Body of pancreas (tissue), 4 donors: Measurements from ENCODE around the gene PAQR8.

Source experiments
- CTCF ChIP-seq, 7 experiments: fragments of 450-650 bp in 4 of 7; fragments of 200-600 bp in 3 of 7; sonication (generic) in 3 of 7; IDR thresholded peaks; one replicate each; pipeline ENCODE4 v1.5.1; 2016 to 2019; ENCODE audit warnings: antibody characterized with exemption in 7 of 7
- POLR2A ChIP-seq, 3 donors: fragments of 450-650 bp; IDR thresholded peaks; one replicate each; pipeline ENCODE4 v1.6.1; 2016; ENCODE audit warnings: antibody characterized with exemption in 3 of 3, mild to moderate bottlenecking in 2 of 3

DNA sequence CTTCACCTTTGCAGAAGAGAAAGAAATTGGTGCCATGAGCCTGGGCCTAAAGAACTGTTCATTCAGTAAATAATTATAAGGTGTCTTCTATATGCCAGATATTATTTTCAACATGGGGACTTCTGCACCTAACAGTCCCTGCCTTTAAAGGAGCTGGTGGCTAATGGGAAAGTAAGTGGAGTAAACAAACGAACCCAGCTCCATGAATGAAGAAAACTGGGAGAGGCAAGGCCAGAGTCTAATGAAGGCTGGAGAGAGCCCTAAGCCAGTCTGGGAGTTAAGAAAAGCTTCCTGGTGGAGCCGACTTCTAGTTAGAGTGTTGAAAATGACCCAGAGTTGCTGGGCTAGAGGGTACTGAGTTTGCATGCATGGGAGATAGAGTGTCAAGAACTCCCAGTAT, 34.0 kb downstream of the PAQR8 start:
- no peak for TF ChIP-seq CTCF (IDR thresholded peaks at IDR 0.05)
- no peak for TF ChIP-seq POLR2A (IDR thresholded peaks at IDR 0.05)
